Esophagus squamous epithelium (tissue), 5 donors: ENCODE data around the gene CA10. TPM values are rescaled to one million over a fixed set of nuclear protein-coding genes. Genes with fewer than 3 reads are reported as not detected.

Source experiments
- DNase-seq: peaks from one replicate; lab custom pipeline; 2025; lab: John Stamatoyannopoulos, UW
- H3K27ac ChIP-seq, 4 donors: fragments of 200-600 bp; sonication (generic); one replicate each; pipeline ENCODE4 v1.5.1; 2016 to 2019; ENCODE audit warnings: mild to moderate bottlenecking in 1 of 4
- H3K27me3 ChIP-seq, 4 donors: fragments of 200-600 bp; sonication (generic); 1 replicate in 3 of 4; 2 replicates in 1 of 4; pipeline versions ENCODE4 v1.5.1 to v1.6.0; 2017 to 2021; ENCODE audit warnings: antibody characterized with exemption in 1 of 4
- H3K36me3 ChIP-seq, 3 donors: fragments of 200-600 bp; sonication (generic); one replicate each; pipeline ENCODE4 v1.5.1; 2016 to 2019
- H3K4me1 ChIP-seq, 3 donors: fragments of 200-600 bp; sonication (generic); one replicate each; pipeline ENCODE4 v1.5.1; 2017 to 2019
- H3K4me3 ChIP-seq, 4 donors: fragments of 200-600 bp; sonication (generic); 1 replicate in 3 of 4; 2 replicates in 1 of 4; pipeline ENCODE4 v1.5.1; 2016 to 2019; ENCODE audit warnings: mild to moderate bottlenecking in 2 of 4, moderate library complexity in 1 of 4
- H3K9me3 ChIP-seq, 3 donors: fragments of 200-600 bp; sonication (generic); one replicate each; pipeline ENCODE4 v1.5.1; 2016 to 2019
- CTCF ChIP-seq, 6 experiments: fragments of 450-650 bp in 4 of 6; fragments of 200-600 bp in 2 of 6; sonication (generic) in 2 of 6; IDR thresholded peaks; one replicate each; pipeline ENCODE4 v1.5.1; 2016 to 2019; ENCODE audit warnings: antibody characterized with exemption in 6 of 6, mild to moderate bottlenecking in 4 of 6, moderate library complexity in 4 of 6
- POLR2A ChIP-seq, 4 donors: fragments of 450-650 bp; IDR thresholded peaks; one replicate each; pipeline ENCODE4 v1.6.1; 2017; ENCODE audit warnings: antibody characterized with exemption in 4 of 4, mild to moderate bottlenecking in 4 of 4, moderate library complexity in 3 of 4
- WGBS, 2 donors: methylation state at CpG; one replicate each; pipeline ENCODE4 v1.1.5; 2018; 5-methylcytosine and 5-hydroxymethylcytosine counted together
- intact Hi-C: fragments of 100-400 bp; cut with DNase I; formaldehyde crosslinking; loops from one replicate; pipeline ENCODE4 v1.15.0; 2022
- total RNA-seq, 4 donors: library from RNA; depleted of rRNA; stranded (reverse); fragments of >200 nt; gene quantifications; one replicate each; pipeline ENCODE4 v1.1.0, GENCODE V29; 2016
- donor health status: DM: yes; HTN: yes; CAD: no.

Gene CA10
- total RNA-seq, 4 donors from 2014 or later = 0.38 TPM; not detected in 3

DNA sequence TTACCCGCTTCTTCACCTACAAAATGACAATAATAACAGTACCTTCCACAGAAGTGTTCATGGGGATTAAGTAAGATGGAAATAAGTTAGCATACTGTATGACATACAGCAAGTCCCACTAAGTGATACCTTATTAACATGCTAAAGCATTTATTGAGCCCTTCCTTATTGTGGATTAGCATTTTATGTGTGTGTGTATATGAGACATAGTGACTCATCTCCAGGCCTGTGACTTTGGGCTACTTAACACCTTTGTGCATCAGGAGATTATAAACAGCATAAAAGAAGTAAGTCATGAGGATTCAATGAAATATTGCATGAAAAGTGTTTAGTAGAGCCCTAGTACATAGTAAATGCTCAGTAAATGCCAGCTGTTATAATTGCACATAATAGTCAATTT lies 52.9 kb downstream of the CA10 start:
- H3K27me3 ChIP-seq = peaks cover 0 to 13% (median 0%) of the 10 kb centered on the region in 4 donors
- H3K4me3 ChIP-seq = no peak overlapping the region
- DNase-seq = no peak
- no peaks in the 10 kb centered on the region for H3K9me3 ChIP-seq
- no peak overlapping the region for H3K27ac ChIP-seq
- intact Hi-C loops = no loop called here
- TF ChIP-seq POLR2A (IDR thresholded peaks at IDR 0.05) = no peak
- TF ChIP-seq CTCF (IDR thresholded peaks at IDR 0.05) = no peak
- 86 to 100% methylated on average over 1 of the region's 1 CpG for WGBS, 2 donors
- H3K36me3 ChIP-seq = no peaks in the 10 kb centered on the region
- H3K4me1 ChIP-seq = no peaks in the 10 kb centered on the region

GRCh38 chr17:52096056-52096455 lies 62.5 kb downstream of the CA10 start:
- Histone ChIP-seq H3K27ac (no peak overlapping the region), H3K4me1 (no peaks in the 10 kb centered on the region), H3K9me3 (no peaks in the 10 kb centered on the region), H3K27me3 (no peaks in the 10 kb centered on the region), H3K36me3 (no peaks in the 10 kb centered on the region), H3K4me3 (no peak overlapping the region)
- intact Hi-C loops = no loop called here
- TF ChIP-seq CTCF (IDR thresholded peaks at IDR 0.05) (no peak), POLR2A (IDR thresholded peaks at IDR 0.05) (no peak)
- DNase-seq = no peak

GRCh38 chr17:52084176-52084575 lies 74.3 kb downstream of the CA10 start:
- H3K4me3 ChIP-seq = no peak overlapping the region
- H3K4me1 ChIP-seq = no peaks in the 10 kb centered on the region
- H3K9me3 ChIP-seq = no peaks in the 10 kb centered on the region
- H3K27ac ChIP-seq = no peak overlapping the region
- no peaks in the 10 kb centered on the region for H3K36me3 ChIP-seq
- intact Hi-C loops = no loop called here
- no peak for DNase-seq
- WGBS, 2 donors = 60 to 69% methylated on average over 2 of the region's 2 CpGs
- H3K27me3 ChIP-seq = no peaks in the 10 kb centered on the region
- no peak for TF ChIP-seq POLR2A (IDR thresholded peaks at IDR 0.05)
- no peak for TF ChIP-seq CTCF (IDR thresholded peaks at IDR 0.05)

DNA sequence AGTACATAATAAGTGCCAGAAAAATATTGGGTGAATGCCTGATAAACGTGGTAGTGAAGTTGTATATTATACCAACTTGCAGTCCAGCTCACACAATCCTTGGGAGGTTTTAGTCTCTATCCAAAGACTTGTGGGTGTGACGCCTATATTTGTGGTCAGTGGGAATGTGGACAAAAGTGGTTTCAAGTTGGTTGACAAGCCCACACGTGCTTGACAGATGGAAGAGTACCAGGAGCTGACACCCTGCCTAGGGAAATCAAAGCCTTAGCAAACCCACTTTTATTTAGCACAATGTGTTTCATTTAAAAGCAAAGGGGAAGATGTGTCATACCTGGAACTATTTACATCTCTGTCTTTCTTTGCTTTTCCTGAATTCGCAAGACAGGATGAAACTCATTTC lies 79.0 kb downstream of the CA10 start:
- intact Hi-C loops = no loop called here
- Histone ChIP-seq H3K27ac (no peak overlapping the region), H3K36me3 (no peaks in the 10 kb centered on the region), H3K9me3 (no peaks in the 10 kb centered on the region), H3K27me3 (no peaks in the 10 kb centered on the region), H3K4me1 (no peaks in the 10 kb centered on the region), H3K4me3 (no peak overlapping the region)
- no peak for DNase-seq
- TF ChIP-seq CTCF (IDR thresholded peaks at IDR 0.05) (no peak), POLR2A (IDR thresholded peaks at IDR 0.05) (no peak)
- WGBS, 2 donors = 49 to 73% methylated on average over 4 of the region's 4 CpGs

DNA sequence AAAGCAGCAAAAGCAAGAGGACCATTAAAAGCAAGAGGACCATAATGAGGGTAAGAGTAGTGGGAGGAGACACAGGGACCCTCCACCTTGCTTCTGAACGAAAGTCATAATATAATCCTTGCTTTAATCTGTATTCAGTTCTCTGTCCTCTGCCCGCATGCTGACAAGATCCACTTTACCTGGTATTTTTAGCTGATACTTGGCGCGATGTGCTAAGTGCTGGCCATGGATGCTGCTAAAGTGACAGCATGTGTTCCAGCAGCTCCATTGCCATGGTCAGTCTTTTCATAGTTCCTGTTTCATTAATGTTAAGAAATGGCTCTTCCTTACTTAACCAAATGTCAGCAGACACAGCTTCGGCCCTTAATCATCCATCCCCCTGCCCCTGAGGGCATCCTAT lies 86.8 kb downstream of the CA10 start:
- no peak for DNase-seq
- Histone ChIP-seq H3K27ac (no peak overlapping the region), H3K9me3 (no peaks in the 10 kb centered on the region), H3K27me3 (no peaks in the 10 kb centered on the region), H3K4me1 (no peaks in the 10 kb centered on the region), H3K36me3 (no peaks in the 10 kb centered on the region), H3K4me3 (no peak overlapping the region)
- TF ChIP-seq POLR2A (IDR thresholded peaks at IDR 0.05) (no peak), CTCF (IDR thresholded peaks at IDR 0.05) (no peak)
- intact Hi-C loops = no loop called here
- WGBS, 2 donors = 78% methylated on average over 5 of the region's 5 CpGs
